Sigmoid colon (tissue), 4 donors: Measurements from ENCODE around the gene ANKRD18B.

Source experiments
- POLR2A ChIP-seq, 2 donors: fragments of 450-650 bp; IDR thresholded peaks; one replicate each; pipeline ENCODE4 v1.6.1; 2016; ENCODE audit warnings: antibody characterized with exemption in 2 of 2, mild to moderate bottlenecking in 2 of 2, moderate library complexity in 2 of 2
- POLR2AphosphoS5 ChIP-seq, 4 donors: sonication (generic); formaldehyde crosslinking; IDR thresholded peaks; one replicate each; pipeline ENCODE4 v1.6.1; 2017; ENCODE audit warnings: antibody characterized with exemption in 4 of 4
- TF ChIP-seq, protein P1 (sequence below), 4 experiments: fragments of 450-650 bp in 3 of 4; fragments of 200-600 bp in 1 of 4; IDR thresholded peaks; one replicate each; pipeline ENCODE4 v1.5.1; 2016 to 2019; ENCODE audit warnings: antibody characterized with exemption in 4 of 4, mild to moderate bottlenecking in 3 of 4, moderate library complexity in 2 of 4

GRCh38 chr9:33535541-33535940 is 11.5 kb downstream of the ANKRD18B start:
- TF ChIP-seq, protein P1, sequence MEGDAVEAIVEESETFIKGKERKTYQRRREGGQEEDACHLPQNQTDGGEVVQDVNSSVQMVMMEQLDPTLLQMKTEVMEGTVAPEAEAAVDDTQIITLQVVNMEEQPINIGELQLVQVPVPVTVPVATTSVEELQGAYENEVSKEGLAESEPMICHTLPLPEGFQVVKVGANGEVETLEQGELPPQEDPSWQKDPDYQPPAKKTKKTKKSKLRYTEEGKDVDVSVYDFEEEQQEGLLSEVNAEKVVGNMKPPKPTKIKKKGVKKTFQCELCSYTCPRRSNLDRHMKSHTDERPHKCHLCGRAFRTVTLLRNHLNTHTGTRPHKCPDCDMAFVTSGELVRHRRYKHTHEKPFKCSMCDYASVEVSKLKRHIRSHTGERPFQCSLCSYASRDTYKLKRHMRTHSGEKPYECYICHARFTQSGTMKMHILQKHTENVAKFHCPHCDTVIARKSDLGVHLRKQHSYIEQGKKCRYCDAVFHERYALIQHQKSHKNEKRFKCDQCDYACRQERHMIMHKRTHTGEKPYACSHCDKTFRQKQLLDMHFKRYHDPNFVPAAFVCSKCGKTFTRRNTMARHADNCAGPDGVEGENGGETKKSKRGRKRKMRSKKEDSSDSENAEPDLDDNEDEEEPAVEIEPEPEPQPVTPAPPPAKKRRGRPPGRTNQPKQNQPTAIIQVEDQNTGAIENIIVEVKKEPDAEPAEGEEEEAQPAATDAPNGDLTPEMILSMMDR (IDR thresholded peaks at IDR 0.05): no peak
- TF ChIP-seq POLR2A (IDR thresholded peaks at IDR 0.05) (no peak), POLR2AphosphoS5 (IDR thresholded peaks at IDR 0.05) (no peak)
